Measurements from ENCODE around the gene TMEM209.

Gene TMEM209

GRCh38 chr7:130219871-130220270 is 14.7 kb upstream of the TMEM209 start:
- DNase-seq, result no peak
- Histone ChIP-seq H3K4me1 (no peaks in the 10 kb centered on the region), H3K9me3 (no peaks in the 10 kb centered on the region), H3K27me3 (no peaks in the 10 kb centered on the region), H3K36me3 (no peaks in the 10 kb centered on the region), H3K4me3 (ENCODE audit: low read depth, low read length) (no peak overlapping the region)
- TF ChIP-seq CTCF (IDR thresholded peaks at IDR 0.05; ENCODE audit: low read depth, low read length), result no peak

- Histone ChIP-seq H3K27me3 (no peaks in the 10 kb centered on the region), H3K4me3 (ENCODE audit: low read depth, low read length) (no peak overlapping the region), H3K36me3 (no peaks in the 10 kb centered on the region), H3K4me1 (no peaks in the 10 kb centered on the region), H3K9me3 (no peaks in the 10 kb centered on the region)
- TF ChIP-seq CTCF (IDR thresholded peaks at IDR 0.05; ENCODE audit: low read depth, low read length), result no peak
- DNase-seq, result no peak
Observed at GRCh38 chr7:130218806-130219620, 13.8 kb upstream of the TMEM209 start.

GRCh38 chr7:130216750-130217149 is 11.5 kb upstream of the TMEM209 start:
- TF ChIP-seq CTCF (IDR thresholded peaks at IDR 0.05; ENCODE audit: low read depth, low read length), result 0 out of 2 replicates have a peak, but pooled peaks have one; percentile 3
- Histone ChIP-seq H3K4me3 (ENCODE audit: low read depth, low read length) (no peak overlapping the region), H3K27me3 (no peaks in the 10 kb centered on the region), H3K9me3 (no peaks in the 10 kb centered on the region), H3K36me3 (no peaks in the 10 kb centered on the region), H3K4me1 (no peaks in the 10 kb centered on the region)
- DNase-seq, result no peak

GRCh38 chr7:130216025-130216424 is 10.8 kb upstream of the TMEM209 start:
- peak; percentile 6; the same call in 1 of the 2 replicates for TF ChIP-seq CTCF (IDR thresholded peaks at IDR 0.05; ENCODE audit: low read depth, low read length)
- no peaks in the 10 kb centered on the region for H3K4me1 ChIP-seq
- no peak for DNase-seq
- no peak overlapping the region for H3K4me3 ChIP-seq (ENCODE audit: low read depth, low read length)
- H3K9me3 ChIP-seq, result no peaks in the 10 kb centered on the region
- no peaks in the 10 kb centered on the region for H3K36me3 ChIP-seq
- no peaks in the 10 kb centered on the region for H3K27me3 ChIP-seq

- Histone ChIP-seq H3K27me3 (no peaks in the 10 kb centered on the region), H3K4me3 (ENCODE audit: low read depth, low read length) (no peak overlapping the region), H3K4me1 (no peaks in the 10 kb centered on the region), H3K36me3 (no peaks in the 10 kb centered on the region), H3K9me3 (no peaks in the 10 kb centered on the region)
- no peak for TF ChIP-seq CTCF (IDR thresholded peaks at IDR 0.05; ENCODE audit: low read depth, low read length)
- DNase-seq, result no peak
Observed at GRCh38 chr7:130213828-130214227, 8.6 kb upstream of the TMEM209 start.

GRCh38 chr7:130210181-130210935 is 5.2 kb upstream of the TMEM209 start:
- H3K4me1 ChIP-seq, result no peaks in the 10 kb centered on the region
- no peak overlapping the region for H3K4me3 ChIP-seq (ENCODE audit: low read depth, low read length)
- no peaks in the 10 kb centered on the region for H3K27me3 ChIP-seq
- no peaks in the 10 kb centered on the region for H3K9me3 ChIP-seq
- no peaks in the 10 kb centered on the region for H3K36me3 ChIP-seq
- no peak for TF ChIP-seq CTCF (IDR thresholded peaks at IDR 0.05; ENCODE audit: low read depth, low read length)
- no peak for DNase-seq
